Measurements from ENCODE around the gene GATAD1. TPM values are rescaled to one million over a fixed set of nuclear protein-coding genes. Genes with fewer than 3 reads are reported as not detected.
"Not testable (repeated sequence)": the region's sequence is repeated elsewhere in the genome, so short reads cannot be mapped to it uniquely, and the experiment has no call there.

The GATAD1 gene
- total RNA-seq, 1 donor from 2014 or later, result 14.2 TPM

GRCh38 chr7:92436612-92437445 is 10.5 kb upstream of the GATAD1 start:
- intact Hi-C loops (cut with micrococcal nuclease), result no loop called here

GRCh38 chr7:92437956-92438491 is 9.3 kb upstream of the GATAD1 start:
- intact Hi-C loops (cut with micrococcal nuclease), result no loop called here

DNA sequence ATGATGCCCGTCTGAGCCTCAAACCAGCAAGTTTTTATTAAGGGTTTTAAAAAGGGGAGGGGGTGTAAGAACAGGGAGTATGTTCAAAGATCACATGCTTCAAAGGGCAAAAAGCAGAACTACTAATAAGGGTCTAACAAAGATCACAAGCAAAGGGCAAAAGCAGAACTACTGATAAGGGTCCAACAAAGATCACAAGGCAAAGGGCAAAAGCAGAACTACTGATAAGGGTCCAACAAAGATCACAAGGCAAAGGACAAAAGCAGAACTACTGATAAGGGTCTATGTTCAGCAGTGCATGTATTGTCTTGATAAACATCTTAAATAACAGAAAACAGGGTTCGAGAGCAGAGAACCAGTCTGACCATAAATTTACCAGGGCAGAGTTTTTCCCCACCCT is 4.6 kb upstream of the GATAD1 start:
- intact Hi-C loops (cut with micrococcal nuclease), result not testable (repeated sequence)

DNA sequence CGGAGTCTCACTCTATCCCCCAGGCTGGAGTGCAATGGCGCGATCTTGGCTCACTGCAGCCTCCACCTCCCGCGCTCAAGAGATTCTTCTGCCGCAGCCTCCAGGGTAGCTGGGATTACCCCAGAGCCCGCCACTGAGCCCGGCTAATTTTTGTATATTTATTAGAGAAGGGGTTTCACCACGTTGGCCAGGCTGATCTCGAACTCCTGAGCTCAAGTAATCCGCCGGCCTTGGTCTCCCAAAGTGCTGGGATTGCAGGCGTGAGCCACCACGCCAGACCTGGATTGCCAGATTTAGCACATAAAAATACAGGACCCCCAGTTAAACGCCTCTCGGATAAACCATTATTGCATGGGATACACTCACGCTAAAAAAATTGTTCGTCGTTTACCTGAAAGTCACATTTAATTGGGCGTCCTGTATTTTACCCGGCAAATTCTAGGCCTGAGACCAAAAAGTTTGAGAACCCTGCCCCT is 375 bp upstream of the GATAD1 start:
- intact Hi-C loops (cut with micrococcal nuclease), result loop anchor here (1.0 to 5.0 kb wide), 8 partner anchors 23 to 1555 kb away; partner anchors contain the start of genes BET1, LRRD1, MTERF1 and SAMD9

DNA sequence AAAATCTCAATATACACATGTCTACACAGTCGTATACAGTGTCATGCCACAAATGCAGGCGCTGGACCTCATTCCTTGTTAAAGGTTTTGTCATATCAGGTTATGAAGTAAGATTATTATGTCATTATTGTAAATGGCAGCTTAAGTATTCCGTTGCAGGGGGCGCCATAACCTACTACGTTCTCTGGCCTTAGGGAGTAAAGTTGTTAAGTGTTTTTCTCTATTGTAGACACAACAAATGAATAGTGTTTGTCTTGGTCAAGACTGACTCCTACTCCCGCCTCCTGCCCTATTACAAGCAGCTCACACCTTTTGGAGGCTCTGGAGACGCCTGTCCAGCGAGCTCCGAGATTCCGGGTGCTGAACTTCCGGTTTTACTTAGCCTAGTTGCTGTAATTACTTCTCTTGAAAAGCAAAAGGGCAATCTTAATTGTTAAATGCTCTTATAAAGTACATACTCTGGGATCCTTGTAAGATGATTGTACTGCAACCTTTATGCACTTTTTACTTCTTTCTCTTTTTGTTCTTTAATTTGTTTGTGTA is 994 bp downstream of the GATAD1 start:
- intact Hi-C loops (cut with micrococcal nuclease), result loop anchor here (1.0 to 5.0 kb wide), 9 partner anchors 13 to 1554 kb away; partner anchors contain the start of genes AKAP9, ANKIB1, BET1 and CDK6

GRCh38 chr7:92451645-92452044 is 4.4 kb downstream of the GATAD1 start:
- intact Hi-C loops (cut with micrococcal nuclease), result no loop called here

- intact Hi-C loops (cut with micrococcal nuclease), result no loop called here
Measured at GRCh38 chr7:92456236-92456635, 9.0 kb downstream of the GATAD1 start.

- intact Hi-C loops (cut with micrococcal nuclease), result loop anchor here (5.0 kb wide), 2 partner anchors 67 to 628 kb away; partner anchors contain the start of genes PEX1 and RBM48
Measured at GRCh38 chr7:92460109-92460508, 12.8 kb downstream of the GATAD1 start.

GRCh38 chr7:92460510-92460909 is 13.2 kb downstream of the GATAD1 start:
- intact Hi-C loops (cut with micrococcal nuclease), result loop anchor here (5.0 kb wide), 2 partner anchors 67 to 628 kb away; partner anchors contain the start of genes PEX1 and RBM48

DNA sequence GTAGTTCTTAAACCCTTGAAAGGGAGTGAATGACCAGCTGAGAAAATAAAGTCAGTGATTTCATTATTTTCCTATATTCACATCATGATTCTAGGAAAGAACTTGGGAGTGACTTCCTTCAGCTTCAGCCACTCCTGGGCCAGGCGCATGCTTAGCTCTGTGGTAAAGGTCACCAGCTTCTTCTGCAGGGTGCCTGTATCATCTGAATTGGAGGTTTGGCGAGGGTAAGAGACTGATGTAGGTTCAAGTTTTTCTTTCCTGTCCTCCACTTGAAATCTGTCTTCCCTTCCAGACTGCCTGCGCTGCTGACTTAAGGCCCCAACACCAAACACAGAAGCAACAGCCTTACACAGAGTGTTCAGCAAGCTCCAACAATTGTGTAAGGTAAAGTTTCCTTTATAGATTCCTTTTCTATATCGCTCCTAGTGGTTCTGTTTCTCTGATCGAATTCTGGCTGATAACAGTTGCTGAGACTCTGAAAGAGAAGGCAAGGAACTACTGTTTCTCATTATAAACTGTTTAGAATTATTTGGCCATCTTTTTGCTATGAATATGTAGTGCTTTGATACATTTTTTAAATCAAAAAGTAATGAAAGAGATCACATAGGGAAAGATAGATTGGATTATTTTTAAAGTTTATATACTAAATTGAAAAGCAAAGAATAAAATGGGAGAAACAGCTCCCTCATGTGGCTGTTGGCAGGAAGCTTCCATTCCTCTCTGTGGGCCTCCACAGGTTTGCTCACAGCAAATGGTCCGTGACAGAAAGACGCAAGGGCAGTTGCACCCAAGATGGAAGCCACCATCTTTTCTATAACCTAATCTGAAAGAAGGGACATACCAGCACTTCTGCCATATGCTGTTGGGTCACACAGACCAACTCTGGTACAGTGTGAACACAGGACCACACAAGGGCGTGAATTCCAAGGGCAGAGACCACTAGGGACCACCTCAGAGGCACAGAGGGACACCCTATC is 14.0 kb downstream of the GATAD1 start:
- intact Hi-C loops (cut with micrococcal nuclease), result loop anchor here (1.0 to 5.0 kb wide), 6 partner anchors 13 to 629 kb away; partner anchors contain the start of genes LRRD1, PEX1 and RBM48

DNA sequence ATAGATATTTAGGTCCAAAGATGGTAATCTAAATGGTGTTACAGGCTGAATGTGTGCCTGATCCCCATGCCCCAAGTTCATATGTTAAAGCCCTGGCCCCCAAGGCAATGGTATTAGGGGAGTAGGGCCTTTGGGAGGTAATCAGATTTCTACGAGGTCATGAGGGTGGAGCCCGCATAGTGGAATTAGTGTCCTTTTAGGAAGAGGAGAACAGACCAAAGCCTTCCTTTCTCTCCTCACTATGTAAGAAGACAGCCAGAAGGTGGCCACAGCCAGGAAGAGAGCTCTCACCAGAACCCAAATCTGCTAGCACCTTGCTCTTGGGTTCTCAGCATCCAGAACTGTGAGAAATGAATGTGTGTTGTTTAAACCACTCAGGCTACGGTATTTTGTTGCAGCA is 15.3 kb downstream of the GATAD1 start:
- intact Hi-C loops (cut with micrococcal nuclease), result loop anchor here (1.0 to 5.0 kb wide), 3 partner anchors 65 to 630 kb away; partner anchors contain the start of genes PEX1 and RBM48

- intact Hi-C loops (cut with micrococcal nuclease), result loop anchor here (5.0 kb wide), 2 partner anchors 63 to 632 kb away; partner anchors contain the start of genes PEX1 and RBM48
Measured at GRCh38 chr7:92464515-92464914, 17.2 kb downstream of the GATAD1 start.

GRCh38 chr7:92466682-92467081 is 19.4 kb downstream of the GATAD1 start:
- intact Hi-C loops (cut with micrococcal nuclease), result no loop called here

DNA sequence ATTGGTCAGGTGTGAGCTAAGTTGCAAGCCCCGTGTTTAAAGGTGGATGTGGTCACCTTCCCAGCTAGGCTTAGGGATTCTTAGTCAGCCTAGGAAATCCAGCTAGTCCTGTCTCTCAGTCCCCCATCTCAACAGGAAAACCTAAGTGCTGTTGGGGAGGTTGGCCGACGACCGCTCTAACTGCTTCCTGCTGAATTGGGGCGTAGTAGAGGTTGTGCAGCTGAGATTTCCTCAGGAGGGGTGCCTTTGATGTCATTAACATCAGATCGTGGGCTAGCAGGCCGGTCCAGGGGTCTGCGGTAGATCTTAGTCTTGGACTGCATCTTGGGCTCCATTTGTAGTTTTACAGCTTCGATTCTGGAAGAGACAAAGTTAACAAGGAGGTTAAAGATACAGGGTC is 21.3 kb downstream of the GATAD1 start:
- intact Hi-C loops (cut with micrococcal nuclease), result not testable (repeated sequence)

DNA sequence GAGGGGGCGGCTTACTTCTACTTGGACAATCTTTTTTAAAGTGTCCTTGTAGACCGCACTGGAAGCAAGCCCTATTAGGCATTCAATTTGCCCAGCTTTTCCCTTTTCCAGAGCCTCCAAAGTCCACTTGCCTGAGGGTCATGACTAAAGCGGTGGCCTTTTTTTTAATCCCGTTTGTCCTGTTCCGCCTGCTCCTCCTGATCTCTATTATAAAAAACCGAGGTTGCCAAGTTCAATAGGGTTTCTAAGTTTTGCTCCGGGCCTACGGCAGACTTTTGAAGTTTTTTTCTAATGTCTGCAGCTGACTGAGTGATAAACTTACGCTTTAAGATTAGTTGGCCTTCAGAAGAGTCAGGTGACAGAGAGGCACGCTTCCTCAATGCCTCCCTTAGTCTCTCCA is 26.7 kb downstream of the GATAD1 start:
- intact Hi-C loops (cut with micrococcal nuclease), result not testable (repeated sequence)

GRCh38 chr7:92475261-92475770 is 28.0 kb downstream of the GATAD1 start:
- intact Hi-C loops (cut with micrococcal nuclease), result not testable (repeated sequence)

GRCh38 chr7:92475851-92476590 is 28.7 kb downstream of the GATAD1 start:
- intact Hi-C loops (cut with micrococcal nuclease), result not testable (repeated sequence)

- intact Hi-C loops (cut with micrococcal nuclease), result not testable (repeated sequence)
Measured at GRCh38 chr7:92477681-92478080, 30.4 kb downstream of the GATAD1 start, which contains the start of gene ERVW-1. Gene ERVW-1, minus strand, starts transcription at chr7:92477946. Its CDS starts 7,565 bp downstream, at chr7:92470381.

- intact Hi-C loops (cut with micrococcal nuclease), result no loop called here
Measured at GRCh38 chr7:92478095-92478494, 30.8 kb downstream of the GATAD1 start.
